Stimulated activated naive CD8-positive, alpha-beta T cell treated with anti-CD3 and anti-CD28 coated beads, Interleukin-15, Interleukin-2, amounts not matched to agents 100 U/mL and 50 U/mL, for 24 hours (primary cell): ENCODE measurements around the gene DEFB129.
A peak's percentile ranks its signal among the peaks of the same experiment; 100 is the strongest.
"Not testable (repeated sequence)": the region's sequence is repeated elsewhere in the genome, so short reads cannot be mapped to it uniquely, and the experiment has no call there.

Source experiments
- ATAC-seq: fragments of 150-1000 bp; cut with Tn5 transposase; one replicate; pipeline ENCODE4 v1.10.0; 2021
- DNase-seq: peaks from one replicate; pipeline ENCODE4 v3.0.0; 2021

The DEFB129 gene

GRCh38 chr20:253447-253846, 26.4 kb downstream of the DEFB129 start:
- ATAC-seq, DNase-seq: not testable (repeated sequence)

- ATAC-seq (no peak), DNase-seq (no peak)
Observed at GRCh38 chr20:257419-257818, 30.4 kb downstream of the DEFB129 start, which contains the start of gene DEFB132. Gene DEFB132, plus strand, starts transcription at chr20:257724. Its CDS starts 55 bp downstream, at chr20:257779.

DNA sequence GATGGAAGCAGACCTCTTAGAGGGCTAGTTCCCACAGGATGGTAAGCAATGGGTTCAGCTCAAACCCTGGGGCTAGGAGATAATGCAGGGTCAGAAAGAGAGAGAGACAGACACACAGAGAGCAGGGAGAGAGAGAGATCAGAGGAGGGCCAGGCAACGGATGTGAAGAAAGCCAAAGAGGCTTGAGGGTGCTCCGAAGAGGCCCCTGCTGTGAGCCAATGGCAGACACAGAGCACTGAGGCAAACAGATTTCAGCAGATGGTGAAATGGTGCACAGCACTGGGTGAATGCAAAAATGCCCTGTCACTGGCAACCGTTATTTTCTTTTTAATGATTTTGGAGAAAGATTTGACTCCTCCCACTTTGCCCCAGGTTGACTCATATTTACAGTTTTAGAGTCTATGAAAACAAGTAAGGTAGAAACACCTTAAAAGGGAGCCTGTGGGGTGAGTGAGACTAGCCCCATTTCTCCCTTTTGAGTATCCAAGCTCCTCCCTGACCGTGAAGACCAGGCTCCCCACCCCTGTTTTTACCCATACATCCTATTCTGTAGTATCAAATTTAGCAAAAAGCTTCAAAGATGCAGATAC, 31.3 kb downstream of the DEFB129 start:
- no peak for ATAC-seq
- DNase-seq = no peak

GRCh38 chr20:258963-259362, 31.9 kb downstream of the DEFB129 start:
- ATAC-seq (no peak), DNase-seq (no peak)

DNA sequence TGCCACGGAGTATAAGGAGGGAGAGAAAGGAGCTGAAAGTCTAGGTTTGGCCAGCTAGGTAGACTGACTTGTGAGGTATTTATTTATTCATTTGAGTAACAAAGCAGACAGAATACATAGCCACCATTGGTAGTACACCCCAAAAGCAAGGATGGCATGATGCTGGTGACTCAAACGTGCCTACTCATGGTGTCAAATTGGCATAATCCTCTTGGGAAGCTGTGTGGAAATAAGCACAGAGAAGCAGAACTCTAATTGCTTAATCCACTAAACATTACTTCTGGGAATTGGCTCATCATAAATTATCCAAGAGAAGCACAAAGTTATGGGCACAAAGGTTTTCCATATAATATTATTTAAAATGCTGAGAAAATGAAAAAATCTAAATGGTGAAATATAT, 32.9 kb downstream of the DEFB129 start:
- DNase-seq (no peak), ATAC-seq (no peak)

DNA sequence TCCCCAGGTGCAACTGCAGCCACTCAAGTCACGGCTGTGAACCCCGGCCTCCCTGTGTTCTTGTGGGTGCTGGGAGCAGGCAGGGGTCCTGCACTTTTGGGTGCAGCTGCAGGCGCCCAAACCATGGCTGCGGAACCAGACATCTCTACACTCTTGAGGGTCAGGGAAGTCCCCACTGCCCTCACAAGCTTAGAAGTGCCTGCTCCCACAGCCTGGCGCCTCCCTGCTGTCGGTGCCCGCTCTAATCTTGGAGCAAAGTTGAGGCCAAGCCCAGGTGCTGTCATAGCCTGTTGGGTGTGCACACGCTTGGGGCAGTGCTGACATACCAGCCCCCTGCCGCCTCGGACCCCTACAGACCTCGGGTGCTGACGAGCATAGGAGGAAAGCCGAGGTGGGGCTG, 36.6 kb downstream of the DEFB129 start:
- DNase-seq (no peak), ATAC-seq (no peak)

- ATAC-seq = peak; percentile 95
- DNase-seq = peak; percentile 94
Observed at GRCh38 chr20:266596-267562, 39.8 kb downstream of the DEFB129 start.

GRCh38 chr20:270517-270916, 43.5 kb downstream of the DEFB129 start:
- DNase-seq = no peak
- ATAC-seq = no peak

DNA sequence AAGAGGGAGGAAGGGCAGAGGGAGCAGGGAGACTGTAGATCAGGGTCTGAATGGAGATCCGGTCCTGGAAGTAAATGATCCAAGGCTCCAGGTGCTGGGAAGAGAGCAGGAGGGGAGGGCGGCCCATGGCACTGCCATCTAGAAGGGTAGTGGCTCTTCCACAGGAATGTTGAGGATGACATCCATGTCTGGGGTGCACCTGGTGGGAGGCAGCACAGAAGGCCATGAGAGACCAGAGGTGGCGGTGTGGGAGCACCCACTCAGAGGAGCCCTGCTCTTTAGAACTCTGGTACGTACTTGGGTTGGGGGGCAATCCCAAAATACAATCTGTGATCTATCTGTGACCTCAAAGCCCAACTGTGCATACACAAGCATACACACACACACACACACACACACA, 44.0 kb downstream of the DEFB129 start:
- DNase-seq (no peak), ATAC-seq (no peak)

DNA sequence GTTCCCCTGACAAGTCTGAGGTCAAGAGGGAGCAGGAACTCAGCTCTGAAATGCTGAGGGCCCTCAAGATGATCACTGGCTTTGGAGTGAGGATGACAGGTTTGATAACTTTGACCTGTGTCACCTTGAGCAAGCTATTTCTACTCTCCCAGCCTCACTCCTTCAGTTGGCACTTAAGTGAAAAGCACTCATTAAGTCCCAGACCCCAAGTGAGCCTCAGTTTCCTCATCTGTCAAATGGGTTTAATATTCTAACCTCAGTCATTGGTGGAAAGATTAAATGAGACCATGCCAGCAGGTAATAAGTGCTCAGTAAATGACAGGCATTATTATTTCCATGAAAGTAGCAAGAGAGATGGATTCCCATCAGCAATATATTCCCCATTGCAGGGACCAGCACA, 44.5 kb downstream of the DEFB129 start:
- DNase-seq (no peak), ATAC-seq (no peak)

- ATAC-seq (no peak), DNase-seq (no peak)
Observed at GRCh38 chr20:272718-273117, 45.7 kb downstream of the DEFB129 start.

DNA sequence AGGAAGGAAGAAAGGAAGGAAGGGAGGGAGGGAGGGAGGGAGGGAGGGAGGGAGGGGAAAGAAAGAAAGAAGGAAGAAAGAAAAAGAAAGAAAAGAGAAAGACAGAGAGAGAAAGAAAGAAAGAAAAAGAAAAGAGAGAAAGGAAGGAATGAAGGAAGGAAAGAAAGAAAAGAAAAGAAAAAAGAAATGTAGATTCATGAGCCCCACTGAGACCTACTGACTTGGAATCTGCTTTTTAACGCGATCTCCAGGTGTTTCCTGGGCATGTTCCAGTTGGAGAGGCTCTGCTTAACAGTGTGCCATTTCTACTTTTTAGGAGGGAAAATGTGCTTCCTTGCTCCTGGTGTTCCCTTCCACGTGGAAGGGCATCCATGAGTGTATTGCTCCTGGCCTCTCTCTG, 46.8 kb downstream of the DEFB129 start:
- DNase-seq = no peak
- no peak for ATAC-seq

DNA sequence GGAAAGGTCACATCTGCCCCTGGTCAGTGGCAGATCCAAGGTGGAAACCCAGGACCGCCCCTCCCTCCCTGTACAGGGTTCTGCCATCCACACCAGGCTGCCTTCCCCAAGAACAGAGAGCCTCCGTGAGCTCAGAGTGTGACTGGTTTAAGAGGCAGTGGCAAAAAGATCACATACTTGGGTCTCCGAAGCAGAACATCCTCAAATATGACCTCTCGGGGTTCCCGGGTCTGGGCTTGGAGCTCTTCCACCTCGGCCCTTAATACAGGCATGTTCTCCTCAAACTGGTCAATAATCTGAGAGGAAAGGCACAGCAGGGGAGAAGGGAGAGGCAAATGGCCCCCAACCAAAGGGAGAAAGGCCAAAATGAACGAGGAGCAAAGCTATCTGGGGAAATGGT, 48.7 kb downstream of the DEFB129 start:
- ATAC-seq (no peak), DNase-seq (no peak)

DNA sequence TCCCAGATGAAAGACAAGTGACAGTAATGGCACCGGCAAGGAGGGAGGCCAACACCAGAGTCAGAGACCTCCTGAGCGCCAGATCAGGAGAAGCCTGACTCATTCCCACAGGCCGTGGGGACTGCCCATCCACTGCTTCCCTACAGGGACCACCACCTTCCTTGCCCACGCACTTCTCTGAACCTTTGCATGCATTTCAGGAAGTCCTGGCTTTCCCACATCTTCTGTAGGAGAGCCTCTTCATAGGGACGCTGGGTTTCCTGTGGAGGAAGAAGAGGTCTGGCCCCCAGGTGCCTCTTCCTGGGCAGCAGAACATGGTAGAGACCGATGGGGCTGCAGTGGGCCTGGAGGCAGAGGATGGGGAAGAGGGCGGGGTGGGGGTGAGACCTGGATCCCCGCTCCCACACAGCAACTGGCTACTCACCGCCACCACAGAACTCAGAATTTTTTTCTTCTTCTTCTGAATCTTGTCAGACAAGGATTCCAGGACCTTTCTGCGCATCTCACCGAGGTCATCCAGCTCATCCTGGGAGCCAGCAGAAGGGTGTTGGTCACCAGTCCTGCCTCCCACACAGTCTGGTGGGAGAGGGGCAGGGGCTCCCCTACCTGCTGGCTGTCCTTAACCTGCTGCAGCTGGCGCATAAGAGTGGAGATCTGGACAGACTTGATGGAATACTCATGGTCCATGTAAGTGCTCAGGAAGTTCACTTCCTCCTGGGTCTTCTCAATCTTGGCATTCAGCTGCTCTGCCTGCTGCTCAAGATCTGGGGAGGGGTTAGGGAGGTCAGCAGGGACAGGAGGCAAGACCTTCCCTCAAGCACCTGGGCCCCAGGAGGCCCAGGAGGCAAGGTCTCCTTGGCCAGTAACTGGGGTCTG, 49.8 kb downstream of the DEFB129 start:
- ATAC-seq (no peak), DNase-seq (no peak)

DNA sequence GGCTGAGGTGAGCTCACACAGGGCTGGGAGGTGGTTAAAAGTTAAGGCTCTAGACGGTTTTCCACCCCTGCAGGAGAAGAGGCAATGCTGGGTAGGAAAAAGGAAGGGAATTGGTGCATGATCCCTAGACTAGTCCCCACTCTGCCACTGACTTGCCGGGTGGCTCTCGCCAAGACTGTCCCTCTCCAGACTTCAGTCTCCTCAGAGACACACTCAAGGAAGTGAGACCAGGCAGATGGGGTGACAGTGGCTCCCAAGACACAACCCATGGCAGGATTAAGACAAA, 50.4 kb downstream of the DEFB129 start:
- ATAC-seq (no peak), DNase-seq (no peak)

- DNase-seq = no peak
- ATAC-seq = no peak
Observed at GRCh38 chr20:278181-278580, 51.1 kb downstream of the DEFB129 start.

DNA sequence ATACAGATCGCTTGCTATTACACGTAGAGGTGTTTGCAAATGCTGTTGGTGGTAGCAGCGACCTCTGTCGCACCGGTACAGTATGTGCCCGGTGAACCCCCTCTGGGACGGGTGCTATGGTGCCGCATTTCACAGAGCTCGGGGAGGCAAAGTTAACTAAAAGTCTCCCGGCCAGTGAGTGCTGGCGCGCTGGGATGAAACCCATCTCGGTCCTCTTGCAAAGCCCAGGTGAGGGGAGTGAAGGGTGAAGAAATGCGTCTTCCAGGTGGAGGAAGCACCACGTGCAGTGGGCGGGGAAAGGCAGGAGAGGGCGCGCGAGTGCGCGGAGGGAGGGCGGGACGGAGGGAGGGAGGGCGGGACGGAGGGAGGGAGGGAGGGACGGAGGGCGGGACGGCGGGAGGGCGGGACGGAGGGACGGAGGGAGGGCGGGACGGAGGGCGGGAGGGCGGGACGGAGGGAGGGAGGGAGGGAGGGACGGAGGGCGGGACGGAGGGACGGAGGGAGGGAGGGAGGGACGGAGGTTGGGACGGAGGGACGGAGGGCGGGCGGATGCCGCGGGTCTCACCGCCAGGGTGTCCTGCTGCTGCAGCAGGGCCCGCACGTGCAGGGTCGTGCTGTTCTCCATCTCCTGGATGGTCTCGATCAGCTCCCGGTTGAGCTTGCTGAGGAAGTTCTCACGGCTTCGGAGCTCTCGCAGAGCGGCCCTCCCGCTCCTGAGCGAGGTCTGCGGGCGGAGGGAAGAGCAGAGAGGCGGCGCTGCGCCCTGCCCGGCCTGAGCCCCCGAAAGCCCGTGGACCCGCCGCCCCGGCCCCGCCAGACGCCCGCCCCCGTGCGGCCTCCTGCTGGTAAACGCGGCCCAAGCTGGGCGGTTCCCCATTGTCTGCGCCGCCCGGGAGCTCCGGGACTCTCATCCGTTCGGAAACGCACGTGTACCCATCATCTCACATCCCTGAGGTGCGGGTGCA, 51.8 kb downstream of the DEFB129 start:
- DNase-seq (no peak), ATAC-seq (no peak)
